ENCODE data around the gene TBXAS1.

DNA sequence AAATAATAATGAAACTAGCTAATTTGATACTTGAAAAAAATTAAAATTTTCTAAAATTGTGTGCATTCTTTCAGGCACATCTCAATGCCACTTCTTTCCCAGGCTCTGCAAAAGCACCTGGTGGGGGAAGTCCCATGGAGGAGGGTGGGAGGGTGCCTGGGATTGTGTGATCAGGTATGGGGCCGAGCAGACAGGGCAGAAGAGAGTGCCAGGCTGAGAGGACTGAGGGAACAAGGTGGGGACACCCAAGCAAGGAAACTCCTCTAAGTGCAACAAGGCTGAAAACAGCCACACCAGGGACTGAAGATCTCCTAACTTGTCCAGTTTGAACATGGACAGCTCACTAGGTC is 219.9 kb downstream of the TBXAS1 start:
- TF ChIP-seq, protein P1, sequence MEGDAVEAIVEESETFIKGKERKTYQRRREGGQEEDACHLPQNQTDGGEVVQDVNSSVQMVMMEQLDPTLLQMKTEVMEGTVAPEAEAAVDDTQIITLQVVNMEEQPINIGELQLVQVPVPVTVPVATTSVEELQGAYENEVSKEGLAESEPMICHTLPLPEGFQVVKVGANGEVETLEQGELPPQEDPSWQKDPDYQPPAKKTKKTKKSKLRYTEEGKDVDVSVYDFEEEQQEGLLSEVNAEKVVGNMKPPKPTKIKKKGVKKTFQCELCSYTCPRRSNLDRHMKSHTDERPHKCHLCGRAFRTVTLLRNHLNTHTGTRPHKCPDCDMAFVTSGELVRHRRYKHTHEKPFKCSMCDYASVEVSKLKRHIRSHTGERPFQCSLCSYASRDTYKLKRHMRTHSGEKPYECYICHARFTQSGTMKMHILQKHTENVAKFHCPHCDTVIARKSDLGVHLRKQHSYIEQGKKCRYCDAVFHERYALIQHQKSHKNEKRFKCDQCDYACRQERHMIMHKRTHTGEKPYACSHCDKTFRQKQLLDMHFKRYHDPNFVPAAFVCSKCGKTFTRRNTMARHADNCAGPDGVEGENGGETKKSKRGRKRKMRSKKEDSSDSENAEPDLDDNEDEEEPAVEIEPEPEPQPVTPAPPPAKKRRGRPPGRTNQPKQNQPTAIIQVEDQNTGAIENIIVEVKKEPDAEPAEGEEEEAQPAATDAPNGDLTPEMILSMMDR (IDR thresholded peaks at IDR 0.05; ENCODE audit: insufficient read depth, low read length, poor library complexity, severe bottlenecking), result no peak
- no peak for TF ChIP-seq EZH2phosphoT487 (conservative IDR thresholded peaks at IDR 0.05; ENCODE audit: low read length)
